Mesodermal cell (in vitro differentiated cells): ENCODE results near the gene FLVCR1. TPM values are rescaled to one million over a fixed set of nuclear protein-coding genes. Genes with fewer than 3 reads are reported as not detected.

ENCODE experiments used
- H3K27ac ChIP-seq: 2 replicates; pipeline ENCODE4 v1.7.0; 2013; ENCODE audit warnings: mild to moderate bottlenecking, low read depth, low read length, moderate library complexity; ENCODE audit not compliant: severe bottlenecking
- H3K36me3 ChIP-seq: 2 replicates; pipeline ENCODE4 v1.7.1; 2013; ENCODE audit warnings: mild to moderate bottlenecking, low read length, moderate library complexity; ENCODE audit not compliant: control insufficient read depth, insufficient read depth
- H3K4me1 ChIP-seq: one replicate; pipeline ENCODE4 v1.7.1; 2013; ENCODE audit warnings: mild to moderate bottlenecking, low read length; ENCODE audit not compliant: insufficient read depth, control insufficient read depth, poor library complexity, severe bottlenecking
- H3K4me3 ChIP-seq: 2 replicates; pipeline ENCODE4 v1.7.0; 2013; ENCODE audit warnings: low read length, control low read depth, mild to moderate bottlenecking; ENCODE audit not compliant: insufficient read depth, poor library complexity, severe bottlenecking; ENCODE audit errors: extremely low read depth
- H3K9me3 ChIP-seq: 2 replicates; pipeline ENCODE4 v1.7.1; 2013; ENCODE audit warnings: mild to moderate bottlenecking, low read length, moderate library complexity; ENCODE audit not compliant: control insufficient read depth
- WGBS, 2 experiments: methylation state at CpG; one replicate each; pipeline ENCODE4 v1.1.5; 2013; ENCODE audit warnings: missing lambda C conversion rate in 2 of 2; ENCODE audit not compliant: insufficient coverage in 2 of 2; 5-methylcytosine and 5-hydroxymethylcytosine counted together
- polyA plus RNA-seq, 2 experiments: library from polyadenylated mRNA; stranded (reverse); fragments of 50-300 nt; gene quantifications; one replicate each; pipeline ENCODE4 v1.2.3, GENCODE V29; 2013

FLVCR1 gene
- polyA plus RNA-seq (2013, experiment 1 of 2) = 12.8 TPM
- 12.2 TPM for polyA plus RNA-seq (2013, experiment 2 of 2)

- WGBS, 2 experiments = 0% methylated on average over 34 to 48 of the region's 54 CpGs
- Histone ChIP-seq H3K36me3 (peaks cover 20% of the 10 kb centered on the region), H3K4me1 (no peaks in the 10 kb centered on the region)
Measured at GRCh38 chr1:212857992-212858460, at the start of gene FLVCR1. TSS of gene FLVCR1 (plus strand) at chr1:212858275. CDS start at chr1:212858453, 178 bp downstream.

DNA sequence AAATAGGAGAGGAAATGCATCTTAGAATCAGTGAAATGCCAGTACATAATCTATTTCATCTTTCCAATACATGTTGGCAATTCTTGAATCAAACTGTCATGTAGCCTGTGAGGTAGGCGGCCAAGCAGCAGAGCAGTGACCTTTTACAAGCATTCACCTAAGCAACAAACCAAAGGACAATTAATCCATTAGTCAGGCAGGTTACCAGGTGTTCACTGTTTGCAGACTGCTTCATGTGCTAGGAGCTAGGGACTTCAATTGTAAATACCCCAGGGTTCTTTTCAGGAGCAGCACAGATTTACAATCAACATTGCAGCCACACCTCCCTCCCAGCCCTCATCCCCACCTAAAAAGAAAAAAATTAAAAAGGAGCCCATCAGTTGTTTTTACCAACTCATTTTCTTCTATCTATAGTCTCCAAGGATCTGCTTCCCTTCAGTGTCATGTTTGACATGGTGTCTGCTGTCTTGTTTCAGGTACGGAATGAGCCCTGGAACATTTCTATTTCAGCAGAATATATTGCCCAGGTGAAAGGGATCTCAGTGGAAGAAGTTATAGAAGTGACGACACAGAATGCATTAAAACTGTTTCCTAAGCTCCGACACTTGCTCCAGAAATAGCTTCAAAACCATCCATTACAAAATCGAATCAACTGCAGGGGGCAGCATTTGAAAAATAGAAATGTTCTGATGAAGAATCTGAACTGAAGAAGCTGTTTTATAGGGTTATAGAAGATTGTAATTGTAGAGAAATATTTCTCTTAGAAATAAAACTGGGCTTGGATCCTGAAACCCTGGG is 43.3 kb upstream of the FLVCR1 start:
- no peaks in the 10 kb centered on the region for H3K4me1 ChIP-seq
- no peak overlapping the region for H3K4me3 ChIP-seq
- H3K36me3 ChIP-seq = peaks cover 3% of the 10 kb centered on the region
- H3K9me3 ChIP-seq = no peaks in the 10 kb centered on the region
- H3K27ac ChIP-seq = no peak overlapping the region
- 86% methylated on average over 2 of the region's 5 CpGs; no CpG with 5 or more reads in 1 of the 2 experiments for WGBS, 2 experiments

More at GRCh38 chr1:212857992-212858460, at the start of gene FLVCR1:
- Histone ChIP-seq H3K27ac (peak within 1 kb of the TSS; percentile 87), H3K4me3 (peak within 1 kb of the TSS; percentile 82), H3K9me3 (no peaks in the 10 kb centered on the region)

GRCh38 chr1:212816567-212817278 is 41.4 kb upstream of the FLVCR1 start:
- H3K9me3 ChIP-seq = no peaks in the 10 kb centered on the region
- H3K4me1 ChIP-seq = no peaks in the 10 kb centered on the region
- H3K36me3 ChIP-seq = no peaks in the 10 kb centered on the region
- 90 to 97% methylated on average over 2 to 3 of the region's 3 CpGs for WGBS, 2 experiments
- H3K27ac ChIP-seq = no peak overlapping the region
- H3K4me3 ChIP-seq = no peak overlapping the region

DNA sequence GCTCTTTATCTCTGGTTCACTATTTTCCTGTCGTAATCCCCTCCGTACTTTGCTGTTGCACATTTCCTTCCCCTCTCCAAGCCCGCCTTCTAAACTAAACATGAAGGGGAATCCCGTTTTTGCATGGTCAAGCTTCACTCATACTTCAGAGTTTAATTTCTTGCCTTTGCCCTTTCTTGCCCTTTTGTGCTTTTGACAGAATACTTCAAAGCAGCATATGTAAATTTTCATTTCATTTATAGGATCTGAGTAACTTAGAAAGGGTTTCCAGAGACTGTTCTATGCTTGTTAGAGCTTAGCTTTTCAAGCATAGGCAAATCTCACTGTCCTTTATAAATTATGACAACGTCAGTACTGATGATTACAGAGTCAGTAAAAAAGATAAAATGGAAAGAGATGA is 38.3 kb upstream of the FLVCR1 start:
- WGBS, 2 experiments = 88 to 89% methylated on average over 4 of the region's 5 CpGs
- no peaks in the 10 kb centered on the region for H3K9me3 ChIP-seq
- H3K27ac ChIP-seq = no peak overlapping the region
- no peak overlapping the region for H3K4me3 ChIP-seq
- H3K36me3 ChIP-seq = no peaks in the 10 kb centered on the region
- no peaks in the 10 kb centered on the region for H3K4me1 ChIP-seq

DNA sequence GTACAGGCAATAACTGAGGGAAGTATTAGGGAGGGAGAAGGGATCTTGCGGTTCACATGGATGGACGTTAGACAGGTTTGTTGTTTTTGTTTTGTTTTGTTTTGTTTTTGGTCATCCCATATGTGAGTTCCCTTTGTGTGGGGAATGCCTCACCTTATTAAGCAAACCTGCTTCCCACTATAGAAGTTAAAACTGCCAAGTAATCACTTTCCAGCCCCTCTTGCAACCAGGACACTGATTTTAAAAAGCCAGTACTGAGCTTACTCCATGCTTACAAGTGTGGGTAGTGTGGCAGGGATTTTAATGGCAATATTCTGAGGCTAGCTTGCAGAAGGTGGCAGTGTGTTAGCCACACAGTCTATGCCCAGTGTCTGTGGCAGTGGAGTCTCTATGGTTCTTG is 37.1 kb upstream of the FLVCR1 start:
- WGBS, 2 experiments = no CpG with 5 or more reads among the region's 2 CpGs
- Histone ChIP-seq H3K36me3 (no peaks in the 10 kb centered on the region), H3K4me1 (no peaks in the 10 kb centered on the region)

DNA sequence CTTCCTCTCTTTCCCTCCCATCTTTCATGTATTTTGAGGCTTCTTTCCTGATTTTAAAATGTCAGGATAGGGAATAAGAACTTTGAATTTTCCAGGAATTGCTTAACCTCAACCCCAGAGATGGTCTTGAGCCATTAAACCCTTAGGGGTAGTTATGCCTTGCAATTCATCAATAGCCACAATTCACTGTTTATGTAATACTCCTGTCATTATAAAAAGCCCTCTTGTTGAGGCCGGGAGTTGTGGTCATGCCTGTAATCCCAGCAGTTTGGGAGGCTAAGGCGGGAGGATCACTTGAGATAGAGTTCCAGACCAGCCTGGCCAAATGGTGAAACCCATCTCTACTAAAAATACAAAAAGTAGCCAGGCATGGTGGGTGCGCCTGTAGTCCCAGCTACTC is 35.1 kb upstream of the FLVCR1 start:
- 88 to 100% methylated on average over 3 of the region's 3 CpGs for WGBS, 2 experiments
- Histone ChIP-seq H3K27ac (no peak overlapping the region), H3K4me3 (no peak overlapping the region), H3K9me3 (peaks cover 16% of the 10 kb centered on the region), H3K4me1 (no peaks in the 10 kb centered on the region), H3K36me3 (no peaks in the 10 kb centered on the region)

More for the DNA sequence above, 37.1 kb upstream of the FLVCR1 start:
- Histone ChIP-seq H3K9me3 (peaks cover 12% of the 10 kb centered on the region), H3K27ac (no peak overlapping the region), H3K4me3 (no peak overlapping the region)

DNA sequence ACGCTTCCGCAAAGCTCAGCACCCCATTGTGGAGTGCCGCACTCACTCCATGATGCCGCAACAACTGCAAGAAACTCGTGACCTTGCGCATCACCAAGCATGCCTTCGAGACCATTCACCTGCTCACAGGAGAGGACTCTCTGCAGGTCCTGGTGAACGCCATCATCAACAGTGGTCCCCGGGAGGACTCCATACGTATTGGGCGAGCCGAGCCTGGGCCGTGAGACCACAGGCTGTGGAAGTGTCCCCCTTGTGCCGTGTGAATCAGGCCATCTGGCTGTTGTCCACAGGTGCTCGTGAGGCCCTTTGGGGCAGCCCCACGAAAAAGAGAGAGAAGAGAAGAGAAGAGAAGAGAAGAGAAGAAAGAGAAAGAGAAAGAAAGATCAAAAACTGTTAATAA is 33.9 kb upstream of the FLVCR1 start:
- Histone ChIP-seq H3K4me3 (no peak overlapping the region), H3K4me1 (no peaks in the 10 kb centered on the region), H3K36me3 (no peaks in the 10 kb centered on the region), H3K27ac (no peak overlapping the region), H3K9me3 (peaks cover 16% of the 10 kb centered on the region)
- 94 to 96% methylated on average over 12 to 15 of the region's 16 CpGs for WGBS, 2 experiments

DNA sequence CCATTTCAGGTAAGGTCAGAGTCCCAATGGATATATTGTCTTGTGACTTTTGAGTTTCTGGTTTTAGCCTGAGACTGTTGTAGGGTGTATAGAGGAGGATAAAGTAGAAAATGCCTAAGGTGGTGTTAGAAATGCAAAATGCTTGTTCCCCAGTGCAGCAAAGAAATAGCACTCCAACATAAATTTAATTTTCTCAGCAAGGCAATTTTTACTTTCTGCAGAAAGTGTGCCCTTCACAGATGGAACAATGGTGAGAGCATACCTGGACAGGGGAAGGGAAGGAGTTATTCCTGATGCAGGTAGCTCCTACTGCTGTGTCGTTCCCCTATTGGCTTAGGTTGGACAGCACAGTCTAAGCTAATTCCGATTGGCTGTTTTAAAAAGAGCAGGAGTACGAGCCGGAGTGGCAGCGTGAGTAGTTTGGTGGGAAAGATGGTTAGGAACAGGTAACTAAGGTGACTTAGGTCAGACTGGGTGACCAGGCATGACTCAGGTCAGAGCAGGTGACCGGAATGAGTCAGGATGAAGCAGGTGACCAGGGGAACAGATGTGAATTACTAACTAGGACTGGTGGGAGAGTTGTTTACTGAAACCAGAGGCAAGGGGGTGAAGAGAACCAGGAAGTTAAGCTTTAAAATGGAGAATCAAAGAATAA is 32.1 kb upstream of the FLVCR1 start:
- Histone ChIP-seq H3K4me3 (no peak overlapping the region), H3K36me3 (no peaks in the 10 kb centered on the region), H3K27ac (no peak overlapping the region), H3K9me3 (peaks cover 16% of the 10 kb centered on the region), H3K4me1 (no peaks in the 10 kb centered on the region)
- 91 to 95% methylated on average over 6 of the region's 6 CpGs for WGBS, 2 experiments

GRCh38 chr1:212827171-212827776 is 30.8 kb upstream of the FLVCR1 start:
- Histone ChIP-seq H3K9me3 (peaks cover 16% of the 10 kb centered on the region), H3K27ac (no peak overlapping the region), H3K36me3 (no peaks in the 10 kb centered on the region), H3K4me1 (no peaks in the 10 kb centered on the region), H3K4me3 (no peak overlapping the region)
- WGBS, 2 experiments = 100% methylated on average over 2 of the region's 4 CpGs

- WGBS, 2 experiments = 89 to 93% methylated on average over 4 of the region's 5 CpGs
- Histone ChIP-seq H3K27ac (no peak overlapping the region), H3K4me3 (no peak overlapping the region), H3K4me1 (no peaks in the 10 kb centered on the region), H3K36me3 (no peaks in the 10 kb centered on the region), H3K9me3 (peaks cover 16% of the 10 kb centered on the region)
Measured at GRCh38 chr1:212827831-212828278, 30.2 kb upstream of the FLVCR1 start.
